ENCODE data around the gene DR1. TPM values are rescaled to one million over a fixed set of nuclear protein-coding genes. Genes with fewer than 3 reads are reported as not detected.

DR1 gene
- total RNA-seq, 4 donors from 2014 or later, result 26.9 to 62.7 (median 30.9) TPM

- TF ChIP-seq POLR2A (IDR thresholded peaks at IDR 0.05) (no peak), CTCF (IDR thresholded peaks at IDR 0.05) (no peak)
- H3K27me3 ChIP-seq, result no peaks in the 10 kb centered on the region
- no peaks in the 10 kb centered on the region for H3K36me3 ChIP-seq
- H3K4me1 ChIP-seq, result no peaks in the 10 kb centered on the region
- no peak for DNase-seq
- H3K9me3 ChIP-seq, result no peaks in the 10 kb centered on the region
- H3K4me3 ChIP-seq, result no peak overlapping the region
- no peak overlapping the region for H3K27ac ChIP-seq
These were observed 62.5 kb downstream of the DR1 start for GRCh38 chr1:93408203-93408602.

GRCh38 chr1:93411000-93411399, 65.3 kb downstream of the DR1 start:
- no peak for DNase-seq
- Histone ChIP-seq H3K36me3 (no peaks in the 10 kb centered on the region), H3K27ac (no peak overlapping the region), H3K4me1 (no peaks in the 10 kb centered on the region), H3K4me3 (no peak overlapping the region), H3K27me3 (no peaks in the 10 kb centered on the region), H3K9me3 (no peaks in the 10 kb centered on the region)
- TF ChIP-seq CTCF (IDR thresholded peaks at IDR 0.05) (no peak), POLR2A (IDR thresholded peaks at IDR 0.05) (no peak)

- no peak for DNase-seq
- no peak overlapping the region for H3K4me3 ChIP-seq
- no peak overlapping the region for H3K27ac ChIP-seq
- no peaks in the 10 kb centered on the region for H3K36me3 ChIP-seq
- no peaks in the 10 kb centered on the region for H3K9me3 ChIP-seq
- no peaks in the 10 kb centered on the region for H3K27me3 ChIP-seq
- no peaks in the 10 kb centered on the region for H3K4me1 ChIP-seq
- TF ChIP-seq CTCF (IDR thresholded peaks at IDR 0.05) (no peak), POLR2A (IDR thresholded peaks at IDR 0.05) (no peak)
These were observed 69.0 kb downstream of the DR1 start for GRCh38 chr1:93414749-93415148.

- Histone ChIP-seq H3K36me3 (no peaks in the 10 kb centered on the region), H3K4me3 (no peak overlapping the region), H3K27ac (no peak overlapping the region), H3K27me3 (no peaks in the 10 kb centered on the region), H3K9me3 (no peaks in the 10 kb centered on the region), H3K4me1 (no peaks in the 10 kb centered on the region)
- TF ChIP-seq POLR2A (IDR thresholded peaks at IDR 0.05) (no peak), CTCF (IDR thresholded peaks at IDR 0.05) (no peak)
- no peak for DNase-seq
These were observed 69.6 kb downstream of the DR1 start for GRCh38 chr1:93415296-93415695.

GRCh38 chr1:93416183-93416582, 70.5 kb downstream of the DR1 start:
- TF ChIP-seq POLR2A (IDR thresholded peaks at IDR 0.05), result no peak
- no peak for TF ChIP-seq CTCF (IDR thresholded peaks at IDR 0.05)
- Histone ChIP-seq H3K4me1 (no peaks in the 10 kb centered on the region), H3K4me3 (no peak overlapping the region), H3K27me3 (no peaks in the 10 kb centered on the region), H3K27ac (no peak overlapping the region), H3K9me3 (no peaks in the 10 kb centered on the region), H3K36me3 (no peaks in the 10 kb centered on the region)
- no peak for DNase-seq

Small RNAs within 50 kb of the gene (small RNA-seq; reads per million reads assigned to genes)
- gene RF00019, result 0 reads per million in 2 donors

Other genes starting within 250 kb of the DR1 start
- gene TMED5, start 165.5 kb upstream of the DR1 start, total RNA-seq, result 10 to 100 TPM; 38.8 to 76.9 (median 57.5) TPM
- 10 to 100 TPM in 1 of 4 donors, 1 to 10 TPM in 3; 1.8 to 42.1 (median 5.2) TPM for gene CCDC18, start 165.2 kb upstream of the DR1 start, total RNA-seq
- gene FNBP1L, start 102.2 kb downstream of the DR1 start, total RNA-seq, result 10 to 100 TPM; 38.8 to 63.7 (median 55.2) TPM